Hepatocyte (in vitro differentiated cells): ENCODE data around the gene GLT1D1.

Experiments used
- CTCF ChIP-seq: fragments of 200-600 bp; sonication (generic); IDR thresholded peaks from 2 replicates; pipeline ENCODE4 v1.5.1; 2016; ENCODE audit warnings: antibody characterized with exemption, mild to moderate bottlenecking; ENCODE audit not compliant: poor library complexity
- EZH2 ChIP-seq: fragments of 200-600 bp; sonication (generic); IDR thresholded peaks from 2 replicates; pipeline ENCODE4 v1.6.1; 2016; ENCODE audit warnings: antibody characterized with exemption, mild to moderate bottlenecking, borderline replicate concordance
- EZH2phosphoT487 ChIP-seq: fragments of 200-600 bp; sonication (generic); IDR thresholded peaks from one replicate; pipeline ENCODE4 v1.6.1; 2018; ENCODE audit warnings: antibody characterized with exemption, mild to moderate bottlenecking, low read depth, moderate library complexity; ENCODE audit not compliant: unreplicated experiment, severe bottlenecking

DNA sequence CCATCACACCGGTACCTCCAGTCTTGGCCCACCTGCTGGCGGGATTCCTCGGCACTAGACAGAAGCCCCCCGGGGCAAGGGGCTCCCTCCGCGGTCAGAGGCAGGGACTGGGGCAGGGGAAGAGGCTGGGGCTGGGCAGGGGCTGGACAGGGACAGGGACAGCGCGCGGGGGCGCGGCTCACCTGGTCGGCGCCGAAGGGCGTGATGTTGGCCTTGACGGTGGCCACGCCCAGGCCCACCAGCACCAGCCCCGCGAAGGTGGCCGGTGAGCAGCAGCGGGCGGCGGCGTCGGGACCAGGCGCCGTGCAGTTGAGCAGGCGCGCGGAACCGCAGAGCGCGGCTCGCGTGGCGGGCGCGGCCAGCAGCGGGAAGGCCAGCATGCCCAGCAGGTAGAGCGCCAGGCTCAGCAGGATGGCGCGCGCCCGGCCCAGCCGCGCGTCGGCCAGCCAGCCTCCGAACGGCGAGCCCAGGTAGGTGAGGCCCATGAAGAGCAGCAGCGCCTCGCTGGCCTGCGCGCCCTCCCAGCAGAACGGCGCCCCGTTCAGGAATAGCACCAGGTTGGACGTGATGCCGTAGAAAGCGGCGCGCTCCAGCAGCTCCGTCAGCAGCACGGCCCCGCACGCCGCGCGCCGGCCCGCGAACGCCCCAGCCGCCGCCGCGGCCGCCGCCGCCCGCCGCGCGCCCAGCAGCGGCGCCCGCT lies 29.9 kb upstream of the GLT1D1 start:
- TF ChIP-seq CTCF (no peak), EZH2 (no peak), EZH2phosphoT487 (no peak)
